SU-DHL-6 (cell line): Measurements from ENCODE around the gene PLPP3.

Source experiments
- H2AFZ ChIP-seq: fragments of 200-600 bp; sonication (generic); 2 replicates; pipeline ENCODE4 v1.6.1; 2014; ENCODE audit warnings: low read depth, mild to moderate bottlenecking, moderate library complexity, mixed read lengths, antibody characterized with exemption, low read length; ENCODE audit not compliant: severe bottlenecking
- H3F3A ChIP-seq: fragments of 200-600 bp; shearing (Covaris generic); 2 replicates; pipeline ENCODE4 v1.6.0; 2016; ENCODE audit warnings: antibody characterized with exemption, mild to moderate bottlenecking; ENCODE audit not compliant: insufficient read depth
- H3K27ac ChIP-seq: fragments of 200-600 bp; sonication (generic); 2 replicates; pipeline ENCODE4 v1.5.1; 2016; ENCODE audit warnings: low read depth, mild to moderate bottlenecking, low read length, moderate library complexity, mixed read lengths
- H3K27me3 ChIP-seq: fragments of 200-600 bp; sonication (generic), shearing (Covaris generic); 2 replicates; pipeline ENCODE4 v1.6.0; 2014; ENCODE audit warnings: mild to moderate bottlenecking, low read length
- H3K36me3 ChIP-seq: fragments of 200-600 bp; sonication (generic); 2 replicates; pipeline ENCODE4 v1.6.1; 2014; ENCODE audit warnings: mild to moderate bottlenecking, low read length, mixed read lengths
- H3K4me2 ChIP-seq: fragments of 300-600, 200-600 bp; shearing (Covaris generic), sonication (generic); 2 replicates; pipeline ENCODE4 v1.6.0; 2014; ENCODE audit warnings: low read length, low read depth, mild to moderate bottlenecking; ENCODE audit not compliant: poor library complexity, severe bottlenecking
- H3K4me3 ChIP-seq: fragments of 200-600 bp; sonication (generic); 2 replicates; pipeline ENCODE4 v1.5.1; 2014; ENCODE audit warnings: antibody characterized with exemption, low read length, mild to moderate bottlenecking, mixed read lengths; ENCODE audit not compliant: insufficient read depth, poor library complexity, severe bottlenecking
- H3K79me2 ChIP-seq: fragments of 200-600 bp; sonication (generic); 2 replicates; pipeline ENCODE4 v1.6.1; 2014; ENCODE audit warnings: mild to moderate bottlenecking, low read length, moderate library complexity; ENCODE audit not compliant: insufficient read depth
- H3K9ac ChIP-seq: fragments of 200-600 bp; sonication (generic); 2 replicates; pipeline ENCODE4 v1.7.0; 2014; ENCODE audit warnings: mild to moderate bottlenecking, low read length
- H3K9me2 ChIP-seq: fragments of 200-600 bp; sonication (generic); replicated peaks from 2 replicates; pipeline ENCODE4 v1.6.1; 2014; ENCODE audit warnings: low read length; ENCODE audit not compliant: insufficient read depth
- H3K9me3 ChIP-seq: fragments of 200-600 bp; sonication (generic); 2 replicates; pipeline ENCODE4 v1.6.1; 2014; ENCODE audit warnings: low read length, mixed read lengths; ENCODE audit not compliant: insufficient read depth
- H4K20me1 ChIP-seq: fragments of 200-600 bp; sonication (generic); 2 replicates; pipeline ENCODE4 v1.6.1; 2014; ENCODE audit warnings: low read depth, mild to moderate bottlenecking, antibody characterized with exemption, low read length, moderate library complexity, mixed read lengths
- CTCF ChIP-seq: fragments of 200-600 bp; sonication (generic); IDR thresholded peaks from one replicate; pipeline ENCODE4 v1.5.1; 2017; ENCODE audit warnings: antibody characterized with exemption, mild to moderate bottlenecking, low read length, moderate library complexity; ENCODE audit not compliant: insufficient read depth, poor library complexity, severe bottlenecking
- EZH2phosphoT487 ChIP-seq: fragments of 200-600 bp; sonication (generic), shearing (Covaris generic); conservative IDR thresholded peaks from 2 replicates; pipeline ENCODE4 v1.6.1; 2018; ENCODE audit warnings: mild to moderate bottlenecking, antibody characterized with exemption, low read length, moderate library complexity, mixed read lengths

PLPP3 gene

GRCh38 chr1:56461158-56462127 lies 117.9 kb downstream of the PLPP3 start:
- Histone ChIP-seq H2AFZ (no peak overlapping the region), H3K9me2 (no peaks in the 10 kb centered on the region), H3K9ac (no peak overlapping the region), H4K20me1 (no peaks in the 10 kb centered on the region), H3K79me2 (no peaks in the 10 kb centered on the region), H3K4me3 (no peak overlapping the region), H3K36me3 (no peaks in the 10 kb centered on the region), H3K27ac (no peak overlapping the region), H3K27me3 (no peaks in the 10 kb centered on the region), H3F3A (no peaks in the 10 kb centered on the region), H3K4me2 (no peak overlapping the region), H3K9me3 (no peaks in the 10 kb centered on the region)
- TF ChIP-seq EZH2phosphoT487 = no peak
- TF ChIP-seq CTCF = no peak

- H3K27me3 ChIP-seq = no peaks in the 10 kb centered on the region
- no peaks in the 10 kb centered on the region for H3K9me3 ChIP-seq
- no peaks in the 10 kb centered on the region for H4K20me1 ChIP-seq
- no peaks in the 10 kb centered on the region for H3F3A ChIP-seq
- no peaks in the 10 kb centered on the region for H3K79me2 ChIP-seq
- H3K9ac ChIP-seq = no peak overlapping the region
- H3K4me2 ChIP-seq = no peak overlapping the region
- no peak overlapping the region for H3K4me3 ChIP-seq
- no peak overlapping the region for H2AFZ ChIP-seq
- TF ChIP-seq CTCF = no peak
- TF ChIP-seq EZH2phosphoT487 = no peak
- no peaks in the 10 kb centered on the region for H3K36me3 ChIP-seq
- H3K9me2 ChIP-seq = no peaks in the 10 kb centered on the region
- H3K27ac ChIP-seq = no peak overlapping the region
These were observed 120.1 kb downstream of the PLPP3 start for GRCh38 chr1:56459260-56459659.

GRCh38 chr1:56457756-56458375 lies 121.5 kb downstream of the PLPP3 start:
- TF ChIP-seq EZH2phosphoT487 = no peak
- TF ChIP-seq CTCF = no peak
- no peak overlapping the region for H2AFZ ChIP-seq

More at GRCh38 chr1:56457756-56458375, 121.5 kb downstream of the PLPP3 start:
- H3K27me3 ChIP-seq = no peaks in the 10 kb centered on the region
- H3K36me3 ChIP-seq = no peaks in the 10 kb centered on the region
- no peak overlapping the region for H3K4me2 ChIP-seq
- no peak overlapping the region for H3K27ac ChIP-seq
- H3K4me3 ChIP-seq = no peak overlapping the region
- no peaks in the 10 kb centered on the region for H3F3A ChIP-seq
- H3K9me2 ChIP-seq = no peaks in the 10 kb centered on the region
- no peaks in the 10 kb centered on the region for H4K20me1 ChIP-seq
- H3K9me3 ChIP-seq = no peaks in the 10 kb centered on the region
- no peaks in the 10 kb centered on the region for H3K79me2 ChIP-seq
- no peak overlapping the region for H3K9ac ChIP-seq
